GM19043 (cell line): Measurements from ENCODE around the gene PPM1L.

ENCODE experiments used
- ATAC-seq: cut with Tn5 transposase; IDR thresholded peaks from one replicate; pipeline ENCODE4 v1.9.1; 2021; ENCODE audit warnings: low read depth; ENCODE audit not compliant: unreplicated experiment

The PPM1L gene

DNA sequence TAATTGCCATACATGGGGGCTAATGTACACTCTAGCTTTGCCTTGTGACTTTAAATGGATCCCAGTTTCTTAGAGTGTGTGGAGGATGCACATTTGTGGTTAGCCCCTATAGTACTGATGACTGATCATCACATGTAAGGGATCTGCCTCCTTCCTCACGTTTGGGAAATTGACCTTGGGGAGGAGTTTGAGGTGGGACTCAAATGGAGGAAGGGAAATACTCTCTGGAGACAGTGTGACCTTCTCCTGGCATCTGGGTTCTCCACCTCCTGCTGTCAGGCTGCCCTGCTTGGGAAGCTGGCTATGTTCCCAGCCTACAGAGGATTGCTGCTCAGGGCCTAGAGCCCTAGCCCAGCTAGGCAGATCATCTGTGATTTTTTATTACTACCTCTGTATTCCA lies 48.7 kb downstream of the PPM1L start:
- ATAC-seq: no peak

DNA sequence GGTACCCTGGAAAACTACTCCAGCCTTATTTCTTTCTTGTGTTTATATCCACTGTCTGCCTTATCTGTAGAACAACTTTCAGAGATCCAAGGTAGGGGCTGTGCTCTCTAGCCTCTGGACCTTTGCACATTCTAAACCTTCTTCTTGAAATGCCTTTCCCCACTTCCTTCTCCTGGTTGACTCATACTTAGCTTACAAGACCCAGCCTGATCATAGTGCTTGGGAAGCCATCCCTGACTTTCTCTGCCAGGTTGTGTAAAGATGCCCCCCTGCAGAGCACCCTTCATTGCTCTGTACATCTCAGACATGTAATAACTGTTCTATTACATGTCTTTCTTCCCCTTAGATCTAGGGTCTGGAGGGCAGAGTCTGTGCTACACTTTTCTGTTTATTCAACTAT lies 50.1 kb downstream of the PPM1L start:
- no peak for ATAC-seq

DNA sequence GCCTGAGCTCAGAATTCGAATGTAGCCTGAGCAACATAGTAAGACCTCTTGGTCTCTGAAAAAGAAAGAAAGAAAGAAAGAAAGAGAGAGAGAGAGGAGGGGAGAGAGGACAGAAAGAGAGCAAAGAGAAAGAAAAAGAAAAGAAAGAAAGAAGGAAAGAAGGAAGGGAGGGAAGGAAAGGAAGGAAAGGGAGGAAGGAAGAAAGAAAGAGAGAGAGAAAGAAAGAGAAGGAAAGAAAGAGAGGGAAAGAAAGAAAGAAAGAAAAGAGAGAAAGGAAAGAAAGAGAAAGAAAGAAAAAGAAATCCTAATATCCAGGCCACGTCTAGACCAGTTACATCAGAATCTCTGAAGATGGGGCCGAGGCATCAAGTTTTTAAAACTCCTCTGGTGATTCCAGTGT lies 50.7 kb downstream of the PPM1L start:
- ATAC-seq: no peak

DNA sequence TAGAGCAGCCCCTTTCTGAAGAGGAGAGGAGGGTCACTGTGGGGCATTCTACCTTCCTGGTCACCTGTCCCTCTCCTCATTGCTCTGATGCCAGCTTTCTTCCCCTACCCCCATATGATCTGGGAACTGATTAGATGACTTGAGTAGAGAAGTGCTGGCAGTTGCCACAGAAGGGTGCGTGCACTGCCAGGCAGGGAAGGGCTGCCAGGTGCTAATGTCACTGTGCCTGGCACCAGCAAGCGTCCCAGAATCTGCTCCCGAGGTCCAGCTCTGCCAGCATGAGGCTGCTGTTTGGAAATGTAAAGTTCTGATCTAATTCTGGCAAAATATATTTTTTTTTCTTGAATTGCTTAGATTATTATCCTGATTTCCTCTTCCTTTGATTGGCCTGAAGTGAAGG lies 52.8 kb downstream of the PPM1L start:
- ATAC-seq: no peak

DNA sequence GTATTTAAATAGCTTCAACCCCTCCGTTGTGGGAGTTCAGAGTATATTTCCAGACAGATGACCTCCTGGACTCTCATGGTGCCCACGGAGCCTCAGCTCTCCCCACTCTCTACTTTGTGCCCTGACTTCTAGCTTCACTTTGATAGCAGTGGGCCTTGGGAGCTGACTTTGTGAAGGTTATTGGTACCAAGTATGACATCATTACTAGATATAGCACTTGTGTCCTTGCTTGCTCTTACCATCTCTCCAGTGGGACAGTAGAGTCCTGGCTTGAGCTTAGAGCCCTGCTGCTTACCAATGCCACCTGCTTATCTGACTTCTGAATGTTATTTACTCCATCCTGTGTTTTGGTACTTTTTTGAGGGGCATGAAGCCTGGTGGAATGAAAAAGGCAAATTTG lies 53.4 kb downstream of the PPM1L start:
- ATAC-seq: no peak

DNA sequence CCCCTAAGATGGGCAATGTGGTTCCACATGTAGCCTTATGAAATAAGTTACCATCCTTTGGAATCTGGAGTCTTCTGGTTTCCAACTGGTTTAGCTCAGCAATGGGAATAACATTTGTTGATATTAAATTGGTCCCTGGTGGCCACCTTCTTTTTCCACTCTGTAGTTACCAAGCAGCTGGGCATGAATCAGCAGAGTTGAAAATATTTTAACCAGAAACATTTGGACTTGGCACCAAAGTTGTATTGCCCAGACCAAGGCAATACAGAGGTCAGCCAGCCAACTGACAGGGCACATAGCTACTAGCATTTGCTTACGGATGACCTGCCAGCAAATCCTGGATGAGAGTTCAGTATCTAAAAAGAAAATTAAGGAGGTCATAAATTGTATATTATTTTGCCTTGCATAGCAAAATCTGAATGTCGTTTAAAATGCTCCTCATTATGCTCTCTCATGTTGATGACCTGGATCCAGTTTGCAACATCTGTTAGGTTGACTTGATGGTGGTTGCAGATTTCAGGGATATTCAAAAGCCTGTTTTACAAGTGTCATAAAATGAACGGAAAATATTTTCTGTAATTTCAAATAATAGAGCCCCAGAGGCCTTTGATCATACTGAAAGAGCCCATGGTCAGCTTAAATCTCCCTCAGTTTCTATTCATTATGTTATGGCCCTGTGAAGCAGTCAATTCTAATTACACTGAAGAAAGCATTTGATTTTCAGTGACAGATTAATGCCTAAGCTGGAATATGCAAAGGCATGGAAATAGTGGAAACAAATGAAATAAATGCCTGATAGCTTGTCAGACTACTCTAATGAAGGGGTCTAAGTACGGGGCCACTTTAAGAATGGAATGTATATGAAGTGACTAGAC lies 54.6 kb downstream of the PPM1L start:
- no peak for ATAC-seq

DNA sequence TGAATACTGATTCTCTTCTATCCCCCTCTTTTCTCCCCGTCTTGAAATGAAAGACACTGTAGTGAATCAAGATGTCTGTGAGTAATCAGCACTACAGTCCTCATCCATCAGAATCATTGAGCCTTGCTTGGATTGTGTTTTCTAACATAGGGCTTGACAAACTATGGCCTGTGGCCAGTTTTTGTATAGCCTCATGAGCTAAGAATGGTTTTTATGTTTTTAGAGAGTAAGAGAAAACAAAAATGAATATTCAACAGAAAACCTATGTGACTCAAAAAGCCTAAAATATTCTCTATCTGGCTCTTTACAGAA lies 55.2 kb downstream of the PPM1L start:
- no peak for ATAC-seq

DNA sequence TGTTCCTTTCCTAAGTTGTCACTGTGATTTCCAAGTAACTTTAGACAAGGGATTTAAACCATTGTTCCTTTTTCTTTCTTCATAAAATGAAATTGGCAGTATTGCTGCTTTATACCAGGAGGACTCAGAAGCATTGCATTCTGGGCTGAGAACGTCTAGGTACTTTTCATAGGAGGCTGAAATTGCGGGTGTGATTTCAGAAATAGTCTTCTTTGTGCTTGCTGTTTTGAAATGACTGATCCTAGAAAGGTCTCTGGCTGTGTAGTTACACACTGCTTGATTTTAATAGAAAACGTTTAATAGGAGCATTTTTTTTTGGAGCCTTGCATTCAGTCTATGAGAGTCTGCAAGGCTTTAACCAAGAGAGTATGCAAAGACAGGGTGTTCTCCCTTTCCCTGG lies 56.3 kb downstream of the PPM1L start:
- ATAC-seq: no peak

DNA sequence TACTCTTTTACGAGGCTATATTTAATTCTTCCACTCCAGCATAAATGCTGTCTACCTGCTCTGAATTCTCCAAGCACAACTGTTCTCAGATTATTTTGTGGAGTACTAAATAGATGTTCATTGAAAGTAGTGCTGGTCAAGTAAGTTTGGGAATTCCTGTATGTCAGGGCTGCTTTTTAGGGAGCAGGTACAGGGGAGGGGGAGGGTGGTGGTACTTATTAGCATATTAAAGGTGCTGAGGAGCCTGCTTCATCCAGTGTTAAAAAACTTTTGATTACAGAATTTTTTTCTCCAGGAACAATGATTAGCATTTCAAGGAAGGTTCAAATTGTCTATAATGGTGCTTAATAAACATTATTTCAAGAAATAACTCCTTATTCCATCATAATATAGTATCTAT lies 59.2 kb downstream of the PPM1L start:
- no peak for ATAC-seq

DNA sequence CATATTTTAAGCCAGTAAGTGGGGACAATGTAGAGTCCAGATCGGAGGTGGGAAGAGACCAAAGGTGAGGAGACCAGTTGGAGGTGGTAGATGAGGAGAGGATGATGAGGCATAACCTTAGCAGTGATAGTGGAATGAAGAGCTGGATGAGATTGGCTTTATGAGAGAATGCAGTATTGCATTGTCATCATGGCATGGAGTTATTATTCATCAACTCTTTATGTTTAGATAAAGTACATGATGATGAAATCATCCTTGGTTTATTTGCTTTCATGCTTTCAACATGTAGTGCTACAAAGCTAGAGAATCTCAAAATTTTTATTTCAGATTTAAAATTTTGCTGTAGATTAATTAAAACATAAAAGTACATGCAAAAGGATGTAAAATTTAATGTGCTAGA lies 64.0 kb downstream of the PPM1L start:
- no peak for ATAC-seq

DNA sequence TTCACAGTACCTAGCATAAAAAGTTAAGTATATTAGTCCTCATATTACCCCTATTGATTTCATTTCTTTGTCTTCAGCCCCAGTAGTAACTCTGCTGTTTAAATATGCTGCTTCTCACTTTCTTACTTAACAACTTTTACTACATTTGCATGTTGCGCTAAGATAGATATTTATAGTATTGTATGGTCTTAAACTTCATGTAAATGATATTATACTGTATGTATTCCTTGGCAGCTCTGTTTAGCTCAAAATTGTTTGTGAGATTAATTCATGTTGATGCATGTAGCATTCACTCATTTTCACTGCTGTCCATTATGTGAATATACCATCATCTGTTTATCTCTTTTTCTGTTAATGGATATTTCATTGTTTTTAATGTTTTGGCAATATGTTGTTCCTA lies 64.4 kb downstream of the PPM1L start:
- no peak for ATAC-seq

DNA sequence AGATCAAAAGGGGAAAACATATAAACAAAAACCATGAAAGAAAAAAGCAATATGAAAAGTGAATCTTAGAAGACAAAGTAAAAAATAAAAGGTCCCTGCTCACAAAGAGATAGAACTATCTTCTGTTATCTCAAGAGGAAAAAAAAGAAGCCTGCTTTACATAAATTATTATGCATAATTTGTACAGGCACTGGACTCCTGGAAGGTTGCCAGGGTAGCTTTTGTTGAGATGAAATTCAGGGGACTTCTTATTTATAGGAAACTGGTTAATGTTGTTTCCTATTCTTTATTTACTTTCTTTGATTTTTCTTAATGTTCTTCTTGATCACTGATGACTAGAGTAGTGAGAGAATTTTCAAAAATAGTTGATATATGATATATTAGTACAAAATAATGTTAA lies 66.9 kb downstream of the PPM1L start:
- ATAC-seq: no peak

DNA sequence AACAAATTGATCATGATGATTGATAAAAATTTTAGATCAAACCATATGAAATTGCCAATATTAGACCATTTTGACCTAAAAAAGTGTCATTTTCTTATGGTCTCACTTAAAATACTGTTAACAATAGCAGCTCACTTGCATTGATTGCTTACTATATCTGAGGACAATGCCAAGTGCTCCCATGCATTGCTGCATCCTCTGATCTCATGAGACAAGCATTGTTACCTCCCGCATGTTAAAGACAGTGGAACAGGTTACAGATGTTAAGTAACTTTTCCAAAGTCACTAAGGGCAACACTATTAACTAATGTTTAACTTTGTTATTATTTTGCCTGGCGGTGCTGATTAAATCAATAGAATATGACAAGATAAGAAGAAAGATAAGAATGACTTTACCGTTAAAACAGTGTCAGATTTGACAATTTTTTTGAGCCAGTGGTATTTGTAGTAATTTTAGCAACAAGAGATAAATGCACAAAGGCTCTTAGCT lies 69.3 kb downstream of the PPM1L start:
- no peak for ATAC-seq

DNA sequence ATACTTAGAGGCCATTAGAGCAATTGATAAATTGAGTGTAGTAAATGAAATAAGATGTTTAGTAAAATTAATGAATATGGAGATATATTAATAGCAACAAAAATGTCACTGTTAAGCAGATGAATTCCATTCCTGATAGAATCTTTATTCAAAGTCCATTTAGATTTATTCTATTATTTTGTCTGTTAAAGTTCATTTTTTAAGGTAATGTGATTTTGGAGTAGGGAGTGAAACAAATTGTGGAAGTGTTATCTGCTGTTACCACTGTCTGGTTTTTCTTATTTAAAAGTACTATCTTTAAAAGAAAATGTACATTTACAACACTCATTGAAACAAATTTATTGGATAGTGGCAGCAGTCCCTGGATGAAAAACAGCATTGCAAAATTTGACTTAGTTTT lies 70.4 kb downstream of the PPM1L start:
- no peak for ATAC-seq

DNA sequence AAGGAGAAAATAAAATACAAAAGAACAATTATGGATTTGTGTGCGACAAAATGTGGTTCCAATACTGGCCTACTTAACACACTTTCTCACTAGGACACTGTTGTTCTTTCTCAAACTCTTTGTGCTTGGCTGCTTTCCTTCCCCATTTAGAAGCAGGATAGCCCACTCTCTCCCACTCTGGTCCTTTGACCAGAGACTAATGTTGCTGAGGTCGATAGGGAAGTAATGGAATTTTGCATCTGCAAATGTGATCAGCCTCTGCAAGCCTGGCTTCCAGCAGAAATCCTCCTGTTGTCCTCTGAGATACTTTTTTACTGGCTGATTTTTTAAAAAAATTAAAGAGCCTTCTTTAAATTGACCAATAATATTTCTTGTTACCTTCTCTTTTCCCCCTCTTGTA lies 71.0 kb downstream of the PPM1L start:
- no peak for ATAC-seq

DNA sequence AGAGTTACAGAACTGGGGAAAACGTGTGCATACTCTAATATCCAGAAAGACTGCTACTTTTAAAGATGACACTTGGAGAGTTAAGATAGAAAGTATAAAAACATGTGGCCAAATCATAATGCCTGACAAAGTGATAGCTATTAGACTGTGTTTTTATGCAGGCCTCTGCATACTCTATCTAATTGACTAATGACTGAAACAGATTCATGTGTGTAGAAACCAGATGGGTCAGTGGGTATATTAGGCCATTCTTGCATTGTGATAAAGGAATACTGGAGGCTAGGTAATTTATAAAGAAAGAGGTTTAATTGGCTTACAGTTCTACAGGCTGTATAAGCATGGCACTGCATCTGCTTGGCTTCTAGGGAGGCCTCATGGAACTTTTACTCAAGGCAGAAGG lies 71.5 kb downstream of the PPM1L start:
- ATAC-seq: no peak

DNA sequence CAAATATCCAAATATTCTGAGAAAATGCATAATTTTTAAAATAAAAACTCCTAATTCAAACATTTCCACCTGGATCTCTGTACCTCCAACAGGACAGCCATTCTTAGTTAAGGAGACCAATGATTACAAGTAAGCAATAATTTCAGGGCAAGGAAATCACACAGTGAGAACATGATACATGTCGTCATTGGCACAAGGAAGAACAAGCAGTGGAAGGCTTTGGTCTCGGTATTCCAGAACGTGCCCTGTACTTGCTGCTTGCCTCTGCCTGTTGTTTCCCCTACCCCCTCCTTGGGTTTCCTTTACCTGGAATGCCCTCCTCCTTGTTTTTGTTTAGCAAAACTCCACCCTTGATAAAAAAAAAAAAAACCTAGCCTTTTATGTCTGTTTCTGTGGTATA lies 72.8 kb downstream of the PPM1L start:
- ATAC-seq: no peak

DNA sequence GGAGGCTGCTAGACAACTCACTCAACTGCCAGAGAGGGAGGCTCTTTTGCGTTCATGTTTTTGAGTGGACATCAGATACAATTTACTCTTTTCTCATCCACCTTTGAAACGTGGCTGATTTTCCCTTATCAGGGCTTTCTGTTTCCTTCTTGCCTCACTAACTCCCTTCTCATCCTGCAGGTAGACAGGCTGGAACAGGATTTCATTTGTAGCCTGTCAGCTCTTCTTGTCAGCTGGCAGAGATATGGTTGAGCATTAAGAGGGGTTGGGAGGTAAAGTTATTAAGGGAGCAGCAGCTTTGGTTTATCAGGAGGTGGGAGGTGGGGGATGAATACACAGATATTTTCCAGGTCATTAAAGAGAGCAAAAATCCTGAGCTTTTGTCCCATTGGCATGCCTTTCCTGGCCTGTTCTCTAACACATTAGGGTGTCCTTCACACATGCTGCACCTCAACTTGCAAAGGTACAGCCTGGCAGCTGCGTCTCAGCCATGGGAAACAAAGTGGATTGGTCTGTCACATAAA lies 73.5 kb downstream of the PPM1L start:
- ATAC-seq: no peak

DNA sequence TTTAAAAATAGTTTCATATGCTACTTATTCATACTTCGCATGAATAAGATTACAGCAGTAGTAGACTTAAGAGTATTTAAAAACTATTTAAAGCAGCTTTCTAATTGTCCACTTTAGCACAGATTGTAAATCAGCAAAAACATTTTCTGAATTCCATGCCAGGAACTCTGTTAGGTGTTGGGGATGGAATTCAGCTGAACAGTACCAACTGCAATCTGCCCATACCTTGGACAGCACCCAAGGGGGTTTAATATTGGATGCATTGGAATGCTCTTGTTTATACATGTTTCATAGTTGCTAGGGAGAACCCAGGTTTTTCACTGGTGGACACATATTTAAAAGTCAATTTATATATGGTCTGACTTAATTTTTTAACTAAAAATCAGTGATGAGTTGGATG lies 74.8 kb downstream of the PPM1L start:
- no peak for ATAC-seq

DNA sequence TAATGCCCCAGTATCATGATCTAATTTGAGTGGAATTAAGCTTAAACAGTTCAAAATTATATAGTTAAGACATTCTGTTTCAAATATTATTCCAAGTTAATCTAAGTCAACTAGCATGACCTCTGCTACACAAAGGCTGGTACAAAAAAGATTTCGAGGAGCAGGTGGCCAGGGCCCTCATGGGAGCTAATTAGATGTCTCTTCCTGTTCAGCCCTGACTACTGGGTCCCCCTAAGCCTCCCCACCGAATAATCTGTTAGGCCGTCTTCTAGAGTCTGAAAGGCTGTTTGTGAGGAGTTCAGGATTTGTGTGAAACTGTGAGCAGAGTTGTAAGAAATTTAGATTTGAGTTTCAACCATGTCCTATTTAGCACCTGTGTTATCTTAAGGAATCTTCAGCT lies 75.4 kb downstream of the PPM1L start:
- ATAC-seq: no peak

DNA sequence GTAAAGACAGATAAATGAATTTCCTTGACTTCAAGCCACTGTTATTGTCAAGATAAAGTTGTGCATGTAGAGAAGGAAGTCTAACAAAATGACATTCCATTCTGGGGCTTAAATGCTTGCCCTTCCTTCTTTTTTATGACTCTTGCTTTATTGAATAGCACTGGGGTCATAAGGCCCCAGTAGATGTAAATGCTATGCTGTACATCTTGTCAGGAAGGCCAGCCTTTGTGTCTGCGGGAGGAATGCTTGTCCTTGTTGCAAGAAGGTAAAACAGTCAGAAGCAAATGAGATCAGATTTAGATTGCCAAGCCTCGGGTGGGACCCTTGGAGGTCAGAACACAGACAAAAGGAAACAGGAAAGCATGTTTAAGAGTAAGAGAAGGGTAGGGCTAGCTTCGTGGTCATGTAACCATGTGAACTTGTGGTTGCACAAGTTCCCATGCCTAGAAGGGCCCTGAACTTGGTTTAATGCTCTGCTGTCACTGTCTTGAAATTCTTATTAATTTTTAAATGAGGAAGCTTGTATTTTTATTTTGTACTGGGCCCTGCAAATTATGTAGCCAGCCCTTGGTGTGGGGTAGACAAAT lies 81.5 kb downstream of the PPM1L start:
- ATAC-seq: no peak

DNA sequence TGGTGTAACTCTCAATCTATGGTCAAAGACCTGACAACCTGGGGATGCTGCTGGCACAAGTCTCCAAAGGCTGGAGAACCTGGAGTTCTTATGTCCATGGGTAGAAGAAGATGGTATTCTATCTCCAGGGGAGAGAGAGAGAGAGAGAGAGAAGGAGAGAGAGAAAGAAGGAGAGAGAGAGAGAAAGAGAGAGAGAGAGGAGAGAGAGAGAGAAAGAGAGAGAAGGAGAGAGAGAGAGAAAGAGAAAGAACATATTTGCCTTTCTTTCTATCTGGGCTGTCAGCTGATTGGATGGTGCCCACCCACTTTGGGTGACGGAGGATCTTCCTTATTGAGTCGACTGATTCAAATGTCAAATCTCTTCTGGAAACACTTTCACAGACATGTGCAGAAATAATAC lies 84.6 kb downstream of the PPM1L start:
- no peak for ATAC-seq
